Medulla oblongata (tissue), 1 donor: ENCODE measurements around the gene ATP8B4.

Experiments used
- DNase-seq: peaks from one replicate; pipeline ENCODE4 v3.0.0-alpha.2; 2015; ENCODE audit errors: extremely low spot score

The ATP8B4 gene

GRCh38 chr15:49927189-49927861 is 191.7 kb downstream of the ATP8B4 start:
- no peak for DNase-seq

GRCh38 chr15:49926740-49927139 is 192.3 kb downstream of the ATP8B4 start:
- no peak for DNase-seq

GRCh38 chr15:49923671-49924070 is 195.4 kb downstream of the ATP8B4 start:
- no peak for DNase-seq

GRCh38 chr15:49919034-49919433 is 200.0 kb downstream of the ATP8B4 start:
- DNase-seq: no peak

- DNase-seq: no peak
These were observed 200.9 kb downstream of the ATP8B4 start for GRCh38 chr15:49918121-49918520.

GRCh38 chr15:49916998-49917397 is 202.0 kb downstream of the ATP8B4 start:
- no peak for DNase-seq

- no peak for DNase-seq
These were observed 203.2 kb downstream of the ATP8B4 start for GRCh38 chr15:49915822-49916221.

- no peak for DNase-seq
These were observed 210.1 kb downstream of the ATP8B4 start for GRCh38 chr15:49908933-49909295.

GRCh38 chr15:49908236-49908932 is 210.6 kb downstream of the ATP8B4 start:
- DNase-seq: no peak

- no peak for DNase-seq
These were observed 212.1 kb downstream of the ATP8B4 start for GRCh38 chr15:49906966-49907365.

GRCh38 chr15:49905221-49905620 is 213.8 kb downstream of the ATP8B4 start:
- no peak for DNase-seq

- no peak for DNase-seq
These were observed 214.7 kb downstream of the ATP8B4 start for GRCh38 chr15:49904296-49904695.

GRCh38 chr15:49902685-49903501 is 216.1 kb downstream of the ATP8B4 start:
- peak; percentile 56 for DNase-seq

GRCh38 chr15:49901996-49902684 is 216.9 kb downstream of the ATP8B4 start:
- DNase-seq: no peak

GRCh38 chr15:49901321-49901720 is 217.7 kb downstream of the ATP8B4 start:
- DNase-seq: no peak

- DNase-seq: peak; percentile 21
These were observed 218.2 kb downstream of the ATP8B4 start for GRCh38 chr15:49900903-49901235.

- peak; percentile 27 for DNase-seq
These were observed 218.8 kb downstream of the ATP8B4 start for GRCh38 chr15:49900006-49900902.

GRCh38 chr15:49898575-49899283 is 220.3 kb downstream of the ATP8B4 start:
- DNase-seq: no peak

GRCh38 chr15:49898097-49898496 is 220.9 kb downstream of the ATP8B4 start:
- no peak for DNase-seq
